ENCODE measurements around the gene TRPM4.

The TRPM4 gene

DNA sequence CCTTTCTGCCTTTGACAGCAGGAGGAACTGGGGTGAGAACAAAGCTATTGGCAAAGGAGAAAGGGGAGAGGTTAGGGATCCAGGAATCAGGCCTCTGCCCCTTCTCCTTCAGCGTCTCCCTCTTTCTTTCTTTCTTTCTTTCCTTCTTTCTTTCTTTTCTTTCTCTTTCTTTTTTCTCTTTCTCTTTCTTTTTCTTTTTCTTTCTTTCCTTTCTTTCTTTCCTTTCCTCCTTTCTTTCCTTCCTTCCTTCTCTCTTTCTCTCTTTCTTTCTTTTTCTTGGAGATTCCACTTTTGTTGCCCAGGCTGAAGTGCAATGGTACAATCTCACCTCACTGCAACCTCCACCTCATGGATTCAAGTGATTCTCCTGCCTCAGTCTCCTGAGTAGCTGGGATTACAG, 75.6 kb downstream of the TRPM4 start:
- H3K4me3 ChIP-seq (ENCODE audit: low read length), result no peak overlapping the region
- TF ChIP-seq ZNF274 (IDR thresholded peaks at IDR 0.05; ENCODE audit: low read depth, low read length), result no peak

DNA sequence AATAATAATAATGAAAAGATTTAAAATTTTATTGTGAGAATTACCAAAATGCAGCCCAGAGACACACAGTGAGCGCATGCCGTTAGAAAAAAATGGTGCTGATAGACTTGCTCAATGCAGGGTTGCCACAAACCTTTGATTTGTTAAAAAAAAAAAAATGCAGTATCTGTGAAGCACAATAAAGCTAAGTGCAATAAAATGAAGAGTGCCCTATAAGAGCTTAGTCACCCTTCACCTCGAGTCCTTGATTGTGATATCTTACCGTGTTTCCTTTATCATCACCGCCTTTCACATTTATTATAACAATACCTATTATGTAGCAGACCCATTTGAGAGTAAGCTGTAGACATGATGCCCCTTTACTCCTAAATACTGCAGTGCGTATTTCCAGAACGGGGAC, 84.2 kb downstream of the TRPM4 start:
- no peak overlapping the region for H3K4me3 ChIP-seq (ENCODE audit: low read length)
- no peak for TF ChIP-seq ZNF274 (IDR thresholded peaks at IDR 0.05; ENCODE audit: low read depth, low read length)

- no peak overlapping the region for H3K4me3 ChIP-seq (ENCODE audit: low read length)
- TF ChIP-seq ZNF274 (IDR thresholded peaks at IDR 0.05; ENCODE audit: low read depth, low read length), result no peak
Measured at GRCh38 chr19:49243129-49243528, 85.5 kb downstream of the TRPM4 start.

GRCh38 chr19:49243726-49244125, 86.1 kb downstream of the TRPM4 start:
- no peak overlapping the region for H3K4me3 ChIP-seq (ENCODE audit: low read length)
- TF ChIP-seq ZNF274 (IDR thresholded peaks at IDR 0.05; ENCODE audit: low read depth, low read length), result no peak

- no peak overlapping the region for H3K4me3 ChIP-seq (ENCODE audit: low read length)
- TF ChIP-seq ZNF274 (IDR thresholded peaks at IDR 0.05; ENCODE audit: low read depth, low read length), result no peak
Measured at GRCh38 chr19:49244256-49244655, 86.7 kb downstream of the TRPM4 start.

DNA sequence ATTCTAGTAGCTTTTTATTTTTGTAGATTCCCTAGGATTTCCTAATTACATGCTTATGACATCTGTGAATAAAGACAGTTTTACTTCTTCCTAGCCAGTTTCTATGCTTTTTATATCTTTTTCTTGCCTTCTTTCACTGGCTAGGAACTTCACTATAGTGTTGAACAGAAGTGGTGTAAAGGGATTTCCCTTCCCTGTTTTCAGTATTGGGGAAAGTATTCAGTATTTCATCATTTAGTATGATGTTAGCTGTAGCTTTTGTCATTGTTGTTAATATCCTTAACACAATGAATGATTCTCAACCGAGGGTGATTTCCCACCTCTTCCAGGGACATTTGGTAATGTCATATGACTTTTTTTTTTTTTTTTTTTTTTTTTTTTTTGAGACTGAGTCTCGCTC, 90.1 kb downstream of the TRPM4 start:
- no peak overlapping the region for H3K4me3 ChIP-seq (ENCODE audit: low read length)
- no peak for TF ChIP-seq ZNF274 (IDR thresholded peaks at IDR 0.05; ENCODE audit: low read depth, low read length)

DNA sequence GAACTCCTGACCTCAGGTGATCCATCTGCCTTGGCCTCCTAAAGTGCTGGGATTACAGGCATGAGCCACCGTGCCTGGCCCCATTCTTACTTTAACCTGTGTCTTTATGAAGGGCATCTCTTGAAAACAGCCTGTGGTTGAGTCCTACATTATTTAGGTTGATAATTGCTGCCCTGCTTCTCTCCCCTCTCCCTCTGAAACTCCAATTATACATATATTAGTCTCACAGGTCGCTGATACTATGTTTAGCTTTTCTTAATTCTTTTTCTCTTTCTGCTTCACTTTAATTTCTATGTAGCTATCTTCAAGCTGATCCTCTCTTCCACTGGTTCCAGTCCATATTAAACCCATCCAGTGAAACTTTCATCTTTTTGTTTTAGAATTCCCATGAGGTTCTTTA, 92.3 kb downstream of the TRPM4 start:
- no peak overlapping the region for H3K4me3 ChIP-seq (ENCODE audit: low read length)

DNA sequence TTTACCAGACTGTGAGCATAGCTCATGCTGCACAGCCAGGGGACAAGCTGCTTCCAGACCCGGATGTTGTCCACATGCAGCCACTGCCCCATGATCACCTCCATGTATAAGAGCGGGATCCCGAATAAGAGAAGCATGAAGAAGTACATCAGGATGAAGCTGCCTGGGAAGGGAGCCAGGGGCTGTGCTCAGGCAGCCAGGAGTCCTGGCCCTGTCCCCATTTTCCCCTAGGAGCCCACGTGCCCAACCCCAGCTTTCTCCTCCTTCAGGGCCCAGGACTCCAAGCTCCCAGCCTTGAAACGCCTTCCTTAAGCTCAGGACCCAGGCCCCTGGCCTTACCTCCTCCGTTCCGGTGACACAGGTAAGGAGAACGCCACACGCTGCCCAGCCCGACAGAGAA, 98.1 kb downstream of the TRPM4 start:
- no peak for TF ChIP-seq ZNF274 (IDR thresholded peaks at IDR 0.05; ENCODE audit: low read depth, low read length)
- H3K4me3 ChIP-seq (ENCODE audit: low read length), result no peak overlapping the region

More for the DNA sequence above, 92.3 kb downstream of the TRPM4 start:
- TF ChIP-seq ZNF274 (IDR thresholded peaks at IDR 0.05; ENCODE audit: low read depth, low read length), result no peak

GRCh38 chr19:49256691-49257090, 99.1 kb downstream of the TRPM4 start:
- no peak overlapping the region for H3K4me3 ChIP-seq (ENCODE audit: low read length)
- TF ChIP-seq ZNF274 (IDR thresholded peaks at IDR 0.05; ENCODE audit: low read depth, low read length), result no peak
